SU-DHL-6 (cell line): ENCODE results near the gene HSPB3.

ENCODE experiments used
- H2AFZ ChIP-seq: fragments of 200-600 bp; sonication (generic); 2 replicates; pipeline ENCODE4 v1.6.1; 2014; ENCODE audit warnings: low read depth, mild to moderate bottlenecking, moderate library complexity, mixed read lengths, antibody characterized with exemption, low read length; ENCODE audit not compliant: severe bottlenecking
- H3F3A ChIP-seq: fragments of 200-600 bp; shearing (Covaris generic); 2 replicates; pipeline ENCODE4 v1.6.0; 2016; ENCODE audit warnings: antibody characterized with exemption, mild to moderate bottlenecking; ENCODE audit not compliant: insufficient read depth
- H3K27ac ChIP-seq: fragments of 200-600 bp; sonication (generic); 2 replicates; pipeline ENCODE4 v1.5.1; 2016; ENCODE audit warnings: low read depth, mild to moderate bottlenecking, low read length, moderate library complexity, mixed read lengths
- H3K27me3 ChIP-seq: fragments of 200-600 bp; sonication (generic), shearing (Covaris generic); 2 replicates; pipeline ENCODE4 v1.6.0; 2014; ENCODE audit warnings: mild to moderate bottlenecking, low read length
- H3K36me3 ChIP-seq: fragments of 200-600 bp; sonication (generic); 2 replicates; pipeline ENCODE4 v1.6.1; 2014; ENCODE audit warnings: mild to moderate bottlenecking, low read length, mixed read lengths
- H3K4me2 ChIP-seq: fragments of 300-600, 200-600 bp; shearing (Covaris generic), sonication (generic); 2 replicates; pipeline ENCODE4 v1.6.0; 2014; ENCODE audit warnings: low read length, low read depth, mild to moderate bottlenecking; ENCODE audit not compliant: poor library complexity, severe bottlenecking
- H3K4me3 ChIP-seq: fragments of 200-600 bp; sonication (generic); 2 replicates; pipeline ENCODE4 v1.5.1; 2014; ENCODE audit warnings: antibody characterized with exemption, low read length, mild to moderate bottlenecking, mixed read lengths; ENCODE audit not compliant: insufficient read depth, poor library complexity, severe bottlenecking
- H3K79me2 ChIP-seq: fragments of 200-600 bp; sonication (generic); 2 replicates; pipeline ENCODE4 v1.6.1; 2014; ENCODE audit warnings: mild to moderate bottlenecking, low read length, moderate library complexity; ENCODE audit not compliant: insufficient read depth
- H3K9ac ChIP-seq: fragments of 200-600 bp; sonication (generic); 2 replicates; pipeline ENCODE4 v1.7.0; 2014; ENCODE audit warnings: mild to moderate bottlenecking, low read length
- H3K9me2 ChIP-seq: fragments of 200-600 bp; sonication (generic); replicated peaks from 2 replicates; pipeline ENCODE4 v1.6.1; 2014; ENCODE audit warnings: low read length; ENCODE audit not compliant: insufficient read depth
- H3K9me3 ChIP-seq: fragments of 200-600 bp; sonication (generic); 2 replicates; pipeline ENCODE4 v1.6.1; 2014; ENCODE audit warnings: low read length, mixed read lengths; ENCODE audit not compliant: insufficient read depth
- H4K20me1 ChIP-seq: fragments of 200-600 bp; sonication (generic); 2 replicates; pipeline ENCODE4 v1.6.1; 2014; ENCODE audit warnings: low read depth, mild to moderate bottlenecking, antibody characterized with exemption, low read length, moderate library complexity, mixed read lengths
- CTCF ChIP-seq: fragments of 200-600 bp; sonication (generic); IDR thresholded peaks from one replicate; pipeline ENCODE4 v1.5.1; 2017; ENCODE audit warnings: antibody characterized with exemption, mild to moderate bottlenecking, low read length, moderate library complexity; ENCODE audit not compliant: insufficient read depth, poor library complexity, severe bottlenecking
- EZH2phosphoT487 ChIP-seq: fragments of 200-600 bp; sonication (generic), shearing (Covaris generic); conservative IDR thresholded peaks from 2 replicates; pipeline ENCODE4 v1.6.1; 2018; ENCODE audit warnings: mild to moderate bottlenecking, antibody characterized with exemption, low read length, moderate library complexity, mixed read lengths

Gene HSPB3

GRCh38 chr5:54491326-54491725 is 35.8 kb downstream of the HSPB3 start:
- H3K4me3 ChIP-seq = no peak overlapping the region

DNA sequence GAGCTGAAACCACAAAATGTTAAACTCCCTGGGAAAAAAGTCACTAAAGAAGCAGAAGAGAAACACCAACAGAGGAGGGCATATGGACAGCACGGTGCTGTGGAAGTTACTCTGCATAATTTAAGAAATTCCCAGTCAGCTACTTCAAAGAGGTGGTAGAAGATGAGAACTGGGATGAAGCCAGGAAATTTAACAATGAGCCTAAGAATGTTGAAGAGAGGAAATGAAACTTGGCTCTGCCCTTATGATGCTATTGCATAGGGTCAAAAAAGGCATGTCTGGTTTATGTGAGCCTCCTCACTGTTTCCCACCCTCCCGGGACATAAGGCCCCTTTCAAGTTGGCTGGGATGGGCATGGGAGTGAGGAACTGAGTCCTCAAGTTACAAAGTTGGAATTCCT is 36.7 kb downstream of the HSPB3 start:
- no peak overlapping the region for H2AFZ ChIP-seq
- no peak overlapping the region for H3K27ac ChIP-seq
- no peaks in the 10 kb centered on the region for H3K36me3 ChIP-seq
- H3K79me2 ChIP-seq = no peaks in the 10 kb centered on the region
- H3F3A ChIP-seq = no peaks in the 10 kb centered on the region
- H4K20me1 ChIP-seq = no peaks in the 10 kb centered on the region
- H3K4me3 ChIP-seq = no peak overlapping the region
- H3K9ac ChIP-seq = no peak overlapping the region
- no peaks in the 10 kb centered on the region for H3K9me2 ChIP-seq
- no peak for TF ChIP-seq CTCF
- no peak for TF ChIP-seq EZH2phosphoT487
- no peak overlapping the region for H3K4me2 ChIP-seq
- no peaks in the 10 kb centered on the region for H3K27me3 ChIP-seq
- no peaks in the 10 kb centered on the region for H3K9me3 ChIP-seq

More at GRCh38 chr5:54491326-54491725, 35.8 kb downstream of the HSPB3 start:
- no peaks in the 10 kb centered on the region for H3K9me3 ChIP-seq
- H3K9me2 ChIP-seq = no peaks in the 10 kb centered on the region
- H2AFZ ChIP-seq = no peak overlapping the region
- H3K9ac ChIP-seq = no peak overlapping the region
- no peak overlapping the region for H3K4me2 ChIP-seq
- no peaks in the 10 kb centered on the region for H3K27me3 ChIP-seq
- TF ChIP-seq EZH2phosphoT487 (no peak), CTCF (no peak)
- H3K27ac ChIP-seq = no peak overlapping the region
- no peaks in the 10 kb centered on the region for H3K79me2 ChIP-seq
- no peaks in the 10 kb centered on the region for H3K36me3 ChIP-seq
- H4K20me1 ChIP-seq = no peaks in the 10 kb centered on the region
- H3F3A ChIP-seq = no peaks in the 10 kb centered on the region

- H3K27ac ChIP-seq = no peak overlapping the region
- H2AFZ ChIP-seq = no peak overlapping the region
- H4K20me1 ChIP-seq = no peaks in the 10 kb centered on the region
- H3K4me2 ChIP-seq = no peak overlapping the region
- no peaks in the 10 kb centered on the region for H3K79me2 ChIP-seq
- H3K9ac ChIP-seq = no peak overlapping the region
- H3K36me3 ChIP-seq = no peaks in the 10 kb centered on the region
- H3F3A ChIP-seq = no peaks in the 10 kb centered on the region
- no peaks in the 10 kb centered on the region for H3K27me3 ChIP-seq
- no peak overlapping the region for H3K4me3 ChIP-seq
- TF ChIP-seq EZH2phosphoT487 (no peak), CTCF (no peak)
- H3K9me2 ChIP-seq = no peaks in the 10 kb centered on the region
- H3K9me3 ChIP-seq = 0 out of 2 replicates have a peak, but pooled peaks cover 7% of the 10 kb centered on the region
Measured at GRCh38 chr5:54495027-54495426, 39.5 kb downstream of the HSPB3 start.
